NAMALWA (cell line): ENCODE measurements around the gene RGS10.
"Not testable (repeated sequence)": the region's sequence is repeated elsewhere in the genome, so short reads cannot be mapped to it uniquely, and the experiment has no call there.

Experiments used
- DNase-seq: peaks from one replicate; pipeline ENCODE4 v3.0.0-alpha.2; 2015; ENCODE audit warnings: low spot score

RGS10 gene

GRCh38 chr10:119538632-119539358, 3.7 kb downstream of the RGS10 start:
- peak; percentile 31 for DNase-seq

DNA sequence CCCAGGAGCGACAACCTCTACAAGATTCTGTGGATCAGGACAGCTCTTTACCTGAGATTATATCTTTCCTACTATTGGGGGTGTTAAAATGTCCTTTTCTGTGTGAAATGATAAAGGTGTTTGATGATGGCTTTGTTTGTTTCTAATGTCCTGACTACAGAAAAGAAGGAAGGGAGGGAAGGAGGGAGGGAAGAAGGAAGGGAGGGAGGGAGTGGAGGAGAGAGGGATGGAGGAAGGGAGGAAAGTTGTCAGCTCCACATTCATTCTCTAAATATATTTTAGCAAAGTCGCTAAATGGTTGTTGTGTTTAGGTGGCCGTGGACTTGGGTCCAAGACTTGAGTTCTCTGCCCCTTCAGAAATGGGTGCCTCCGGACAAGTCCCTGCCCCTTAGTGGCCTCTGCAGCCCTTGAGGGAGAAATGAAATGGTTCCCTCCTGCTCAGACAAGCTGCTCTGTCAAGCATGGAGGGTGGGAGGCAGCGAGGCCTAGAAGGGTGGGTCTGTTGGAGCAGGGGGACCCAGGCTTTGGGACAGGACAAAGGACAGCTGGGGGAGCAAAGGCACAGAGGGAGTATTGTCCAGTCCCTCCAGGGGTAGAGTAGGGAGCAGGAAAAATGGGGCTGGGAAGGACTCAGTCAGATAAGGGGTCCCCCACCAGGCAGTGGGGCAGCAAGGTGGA, 4.4 kb downstream of the RGS10 start:
- no peak for DNase-seq

DNA sequence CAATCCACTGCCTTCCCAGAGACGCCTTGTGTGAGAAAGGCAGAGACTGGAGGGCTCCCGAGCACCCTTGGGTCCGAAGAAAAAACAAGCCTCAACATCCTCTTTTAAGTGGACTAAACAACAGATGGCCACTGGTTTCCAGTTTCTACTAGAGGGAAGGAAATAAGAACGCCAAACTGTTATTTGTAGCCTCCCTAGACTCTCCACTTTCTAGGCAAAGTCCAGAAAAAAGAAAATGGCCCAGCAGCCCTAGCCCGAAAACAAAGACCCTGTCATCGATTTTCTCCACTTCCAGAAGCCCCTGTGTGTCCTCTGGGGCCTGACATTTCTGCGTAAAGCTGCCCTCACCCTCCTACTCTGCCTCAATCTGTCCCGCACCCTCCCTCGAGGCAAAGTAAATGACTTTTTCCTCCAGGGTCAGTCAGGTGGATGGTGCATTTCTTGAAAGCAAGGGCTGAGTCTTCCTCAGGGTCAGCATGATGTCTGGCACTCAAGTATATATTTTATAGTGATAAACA, 6.0 kb downstream of the RGS10 start:
- no peak for DNase-seq

DNA sequence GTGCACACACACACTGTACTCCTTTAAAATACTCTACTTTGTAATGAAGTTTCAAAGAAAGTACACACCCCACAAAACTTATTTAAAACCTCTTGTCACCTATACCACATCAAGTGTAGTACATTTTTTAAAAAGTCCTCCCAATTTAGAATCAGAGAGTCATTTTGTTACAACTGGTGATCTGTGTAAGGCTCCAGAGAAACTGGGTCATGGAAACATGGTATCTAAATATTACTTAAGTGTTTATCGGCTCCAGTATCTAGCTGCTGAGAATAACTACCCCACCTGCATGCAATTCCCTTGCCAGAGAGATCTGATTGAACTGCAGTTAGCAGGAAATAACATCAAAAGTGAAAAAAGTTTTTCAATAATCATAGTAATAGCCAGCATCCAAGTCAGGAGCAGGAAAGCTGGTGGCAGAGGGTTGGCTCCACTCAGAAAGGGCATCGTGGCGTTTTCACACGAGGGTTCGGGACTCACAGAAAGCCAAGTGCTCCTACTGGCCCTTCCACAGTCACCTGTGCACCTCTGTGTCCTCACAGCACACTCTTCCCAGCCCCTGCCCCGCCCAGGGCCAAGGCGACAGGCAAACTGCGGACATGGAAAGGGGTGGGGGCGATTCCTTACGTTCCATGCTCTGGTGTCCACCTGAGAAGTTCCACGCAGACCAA, 6.5 kb downstream of the RGS10 start:
- no peak for DNase-seq

GRCh38 chr10:119535305-119535704, 7.2 kb downstream of the RGS10 start:
- no peak for DNase-seq

GRCh38 chr10:119533473-119533872, 9.0 kb downstream of the RGS10 start:
- no peak for DNase-seq

- not testable (repeated sequence) for DNase-seq
These were observed 9.7 kb downstream of the RGS10 start for GRCh38 chr10:119532791-119533190.

GRCh38 chr10:119532251-119532650, 10.3 kb downstream of the RGS10 start:
- not testable (repeated sequence) for DNase-seq

GRCh38 chr10:119531067-119531466, 11.5 kb downstream of the RGS10 start:
- no peak for DNase-seq

GRCh38 chr10:119528663-119529237, 13.8 kb downstream of the RGS10 start:
- not testable (repeated sequence) for DNase-seq

DNA sequence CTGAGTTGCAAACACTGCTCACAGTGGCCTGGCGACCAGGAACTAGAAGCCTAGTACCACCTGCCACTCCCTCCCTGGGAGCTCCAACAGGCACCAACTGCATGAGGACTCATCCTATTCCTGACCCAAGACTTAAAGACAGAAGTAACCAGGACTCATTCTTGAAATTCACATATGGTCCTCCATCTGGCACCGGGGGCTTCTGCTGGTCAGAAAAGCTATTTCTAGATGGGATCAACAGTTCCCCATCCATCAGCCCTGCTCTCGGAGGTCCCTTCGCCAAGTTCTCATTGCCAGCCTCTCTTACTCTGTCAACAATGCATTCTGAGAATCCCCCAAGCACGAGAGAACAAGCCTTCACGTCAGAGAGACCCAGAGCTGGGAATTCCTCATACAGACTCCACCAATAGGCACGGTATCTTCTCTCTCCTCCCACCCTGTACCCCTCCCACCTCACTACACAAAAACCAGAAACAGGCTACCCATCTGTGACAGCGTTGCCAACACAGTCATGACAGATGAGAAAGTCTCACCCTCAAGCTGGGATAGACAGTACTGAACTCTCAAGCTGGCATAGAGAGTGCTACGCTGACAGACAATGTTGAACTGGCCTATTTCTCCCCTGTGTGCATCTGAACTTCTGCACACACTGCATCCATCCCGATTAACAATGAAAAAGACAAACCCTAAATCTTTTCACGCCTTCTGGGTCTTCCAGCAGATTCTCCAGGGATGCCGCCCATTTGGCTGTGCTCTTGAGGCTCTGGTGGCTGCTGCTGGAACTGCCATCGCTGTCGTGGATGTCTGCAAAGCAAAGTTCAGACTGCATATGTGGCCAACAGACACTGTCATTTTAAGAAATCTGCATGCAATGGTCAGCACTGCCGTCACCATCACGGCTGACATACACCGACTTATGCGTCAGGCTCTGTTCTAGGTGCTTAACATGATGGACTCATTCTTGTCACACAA, 15.6 kb downstream of the RGS10 start:
- no peak for DNase-seq

DNA sequence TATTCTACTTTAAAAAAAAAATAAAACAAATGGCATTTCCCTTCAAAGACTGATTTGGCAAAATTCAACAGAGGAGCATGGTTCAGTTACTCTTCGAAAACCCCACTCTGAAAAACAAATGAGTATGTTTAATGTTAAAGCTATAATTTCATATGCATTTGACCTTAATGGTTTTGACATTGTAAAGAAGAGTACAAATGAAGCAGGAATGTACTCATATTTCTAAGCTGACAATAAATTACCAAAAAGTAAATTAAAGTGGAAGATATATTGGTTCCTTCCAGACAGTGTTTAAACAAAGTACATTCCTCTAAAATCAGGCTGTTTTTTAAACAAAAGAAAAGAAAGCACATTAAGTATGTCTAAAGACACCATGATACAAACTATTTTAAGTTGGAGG, 16.4 kb downstream of the RGS10 start:
- no peak for DNase-seq

DNA sequence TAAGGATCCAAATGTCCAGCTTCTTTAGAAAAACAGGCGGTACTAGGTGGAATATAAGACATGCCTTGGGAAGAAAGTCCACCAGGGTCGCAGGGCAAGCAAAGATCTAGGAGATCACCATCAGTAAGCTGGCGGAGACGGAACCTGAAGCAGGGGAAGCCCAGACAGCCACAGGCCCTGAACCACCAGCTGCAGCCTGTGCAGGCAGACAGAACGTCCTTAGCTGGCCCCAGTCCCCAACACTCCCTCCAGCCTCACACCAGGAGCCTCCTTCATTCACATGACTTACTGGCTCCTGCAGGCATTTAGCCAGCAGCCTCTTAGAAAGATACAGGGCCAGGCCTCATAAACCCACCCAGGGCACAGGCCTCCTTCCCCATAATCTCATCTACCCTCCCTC, 17.4 kb downstream of the RGS10 start:
- DNase-seq: no peak

GRCh38 chr10:119524720-119525070, 17.8 kb downstream of the RGS10 start:
- no peak for DNase-seq

GRCh38 chr10:119523895-119524719, 18.4 kb downstream of the RGS10 start:
- no peak for DNase-seq

DNA sequence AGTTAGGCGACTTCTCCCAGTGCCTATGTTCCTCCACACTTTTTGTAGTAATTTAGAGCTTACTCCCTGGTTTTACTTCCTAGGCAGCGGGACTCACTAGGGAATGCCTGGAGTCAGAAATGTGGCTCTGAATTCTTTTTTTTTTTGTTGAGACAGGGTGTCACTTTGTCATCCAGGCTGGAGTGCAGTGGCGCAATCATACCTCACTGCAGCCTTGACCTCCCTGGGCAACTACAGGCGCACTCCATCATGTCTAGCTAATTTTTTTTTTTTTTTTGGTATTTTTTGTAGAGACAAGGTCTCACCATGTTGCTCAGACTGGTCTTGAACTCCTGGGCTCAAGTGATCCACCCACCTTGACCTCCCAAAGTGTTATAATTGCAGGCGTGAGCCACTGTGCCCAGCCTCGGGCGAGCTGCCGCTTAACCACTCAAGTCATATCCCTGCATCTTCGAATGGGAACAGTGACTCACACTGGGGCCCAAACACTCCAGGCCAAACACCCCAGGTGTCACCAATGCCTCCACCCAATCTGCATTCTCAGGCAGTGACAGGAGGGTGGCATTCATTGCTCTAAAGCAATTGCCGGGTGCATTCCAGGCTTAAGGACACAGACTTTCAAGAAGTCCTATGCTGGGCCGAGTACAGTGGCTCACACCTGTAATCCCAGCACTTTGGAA, 19.6 kb downstream of the RGS10 start:
- DNase-seq: no peak

DNA sequence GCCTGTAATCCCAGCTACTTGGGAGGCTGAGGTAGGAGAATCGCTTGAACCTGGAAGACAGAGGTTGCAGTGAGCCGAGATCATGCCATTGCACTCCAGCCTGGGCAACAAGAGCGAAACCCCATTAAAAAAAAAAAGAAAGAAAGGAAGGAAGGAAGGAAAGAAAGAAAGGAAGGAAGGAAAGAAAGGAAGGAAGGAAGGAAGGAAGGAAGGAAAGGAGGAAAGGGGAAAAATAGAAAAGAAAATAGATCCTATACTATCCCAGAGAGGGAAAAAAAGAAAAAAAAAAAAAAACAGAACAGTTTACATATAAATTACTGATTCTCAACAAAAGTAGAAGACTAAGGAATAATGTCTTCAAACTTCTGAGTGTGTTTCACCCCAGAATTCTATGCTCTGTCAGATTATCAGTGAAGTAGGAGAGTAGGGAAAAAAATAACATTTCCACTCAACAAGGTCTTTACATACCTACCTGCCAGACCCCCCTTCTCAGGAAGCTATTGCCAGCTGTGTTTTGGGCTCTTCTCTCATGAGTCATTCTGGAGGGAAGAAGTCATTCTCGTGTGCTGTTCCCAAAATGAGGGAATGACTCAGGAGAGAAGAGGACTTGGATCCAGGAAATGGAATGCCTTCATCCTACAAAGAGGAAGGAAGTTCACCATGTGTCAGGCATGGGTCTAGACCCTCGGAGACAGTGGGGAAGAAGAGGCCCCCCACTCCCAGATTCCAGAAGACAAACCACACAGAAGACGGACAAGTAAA, 20.9 kb downstream of the RGS10 start:
- DNase-seq: no peak

DNA sequence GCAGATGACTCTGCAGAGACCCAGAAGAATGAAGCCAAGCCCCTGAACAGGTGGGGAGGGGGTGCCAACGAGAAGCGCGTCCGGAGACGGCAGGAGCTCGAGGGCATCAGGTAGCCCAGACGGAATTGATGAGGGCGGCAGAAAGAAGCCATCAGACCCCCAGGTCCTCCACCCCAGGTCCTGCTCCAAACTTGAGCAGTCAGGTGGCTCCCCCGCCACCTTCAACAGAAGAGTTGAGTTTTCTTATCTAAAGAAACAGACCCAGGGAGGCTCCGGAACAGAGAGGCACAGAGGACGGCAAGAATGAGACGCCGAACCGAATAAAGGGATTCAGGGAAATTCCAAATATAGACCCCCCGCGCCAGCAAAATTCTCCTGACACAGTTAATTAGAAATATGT, 22.2 kb downstream of the RGS10 start:
- no peak for DNase-seq

- no peak for DNase-seq
These were observed 23.6 kb downstream of the RGS10 start for GRCh38 chr10:119518936-119519335.
